Breast epithelium (tissue), 3 donors: ENCODE measurements around the gene ZBTB12.
"Not testable (repeated sequence)": the region's sequence is repeated elsewhere in the genome, so short reads cannot be mapped to it uniquely, and the experiment has no call there.

Experiments used
- CTCF ChIP-seq, 3 donors: fragments of 450-650 bp; IDR thresholded peaks; one replicate each; pipeline ENCODE4 v1.5.1; 2016 to 2017; ENCODE audit warnings: antibody characterized with exemption in 3 of 3, mild to moderate bottlenecking in 3 of 3, moderate library complexity in 3 of 3
- POLR2AphosphoS5 ChIP-seq, 3 donors: sonication (generic); formaldehyde crosslinking; IDR thresholded peaks; one replicate each; pipeline ENCODE4 v1.6.1; 2017; ENCODE audit warnings: antibody characterized with exemption in 3 of 3

GRCh38 chr6:31909298-31909697, 7.4 kb upstream of the ZBTB12 start:
- TF ChIP-seq CTCF, POLR2AphosphoS5 (IDR thresholded peaks at IDR 0.05): not testable (repeated sequence)
